Activated CD8-positive, alpha-beta memory T cell treated with anti-CD3 and anti-CD28 coated beads for 24 hours (primary cell): Measurements from ENCODE around the gene CD59.
"Not testable (repeated sequence)": the region's sequence is repeated elsewhere in the genome, so short reads cannot be mapped to it uniquely, and the experiment has no call there.

Experiments used
- DNase-seq: peaks from one replicate; pipeline ENCODE4 v3.0.0-alpha.2; 2020

Gene CD59

GRCh38 chr11:33742249-33742851 is 6.1 kb upstream of the CD59 start:
- DNase-seq, result no peak

- DNase-seq, result no peak
These were observed 5.6 kb upstream of the CD59 start for GRCh38 chr11:33741806-33742205.

GRCh38 chr11:33737362-33737821 is 1.2 kb upstream of the CD59 start:
- no peak for DNase-seq

GRCh38 chr11:33735271-33736147 is 714 bp downstream of the CD59 start:
- DNase-seq, result no peak

- DNase-seq, result no peak
These were observed 1.6 kb downstream of the CD59 start for GRCh38 chr11:33734441-33735270.

GRCh38 chr11:33733980-33734379 is 2.2 kb downstream of the CD59 start:
- no peak for DNase-seq

GRCh38 chr11:33731723-33732531 is 4.3 kb downstream of the CD59 start:
- DNase-seq, result no peak

- DNase-seq, result no peak
These were observed 5.5 kb downstream of the CD59 start for GRCh38 chr11:33730716-33731115.

- DNase-seq, result not testable (repeated sequence)
These were observed 7.1 kb downstream of the CD59 start for GRCh38 chr11:33729072-33729664.

- DNase-seq, result not testable (repeated sequence)
These were observed 8.7 kb downstream of the CD59 start for GRCh38 chr11:33727539-33727938.

GRCh38 chr11:33725496-33725895 is 10.7 kb downstream of the CD59 start:
- DNase-seq, result no peak

GRCh38 chr11:33724644-33725035 is 11.6 kb downstream of the CD59 start:
- no peak for DNase-seq

GRCh38 chr11:33723238-33723881 is 12.9 kb downstream of the CD59 start:
- DNase-seq, result no peak

GRCh38 chr11:33722590-33723234 is 13.5 kb downstream of the CD59 start:
- DNase-seq, result no peak

GRCh38 chr11:33721984-33722383 is 14.2 kb downstream of the CD59 start:
- no peak for DNase-seq

- DNase-seq, result no peak
These were observed 14.8 kb downstream of the CD59 start for GRCh38 chr11:33721426-33721825.

GRCh38 chr11:33719587-33719986 is 16.6 kb downstream of the CD59 start:
- DNase-seq, result no peak

GRCh38 chr11:33718440-33718839 is 17.8 kb downstream of the CD59 start:
- DNase-seq, result no peak

GRCh38 chr11:33716243-33716642 is 20.0 kb downstream of the CD59 start:
- DNase-seq, result no peak

GRCh38 chr11:33713856-33714398 is 22.3 kb downstream of the CD59 start:
- DNase-seq, result no peak
